H9 (cell line): ENCODE results near the gene AKAP1. TPM values are rescaled to one million over a fixed set of nuclear protein-coding genes. Genes with fewer than 3 reads are reported as not detected.

Experiments used
- DNase-seq: peaks from one replicate; pipeline ENCODE4 v3.0.0-alpha.2; 2017
- H2AFZ ChIP-seq: one replicate; pipeline ENCODE4 v1.6.1; 2013; ENCODE audit warnings: mild to moderate bottlenecking, low read length, control low read depth, moderate library complexity
- H2AK5ac ChIP-seq: 2 replicates; pipeline ENCODE4 v1.6.1; 2013; ENCODE audit warnings: low read length, control low read depth, mixed read lengths; ENCODE audit not compliant: insufficient read length
- H2BK120ac ChIP-seq: one replicate; pipeline ENCODE4 v1.6.1; 2013; ENCODE audit warnings: low read depth, mild to moderate bottlenecking, low read length, control low read depth, inconsistent platforms; ENCODE audit not compliant: poor library complexity, severe bottlenecking
- H2BK12ac ChIP-seq: 2 replicates; pipeline ENCODE4 v1.6.1; 2013; ENCODE audit warnings: low read length, control low read depth, mixed read lengths, low read depth; ENCODE audit not compliant: insufficient read length
- H2BK15ac ChIP-seq: 2 replicates; pipeline ENCODE4 v1.6.1; 2013; ENCODE audit warnings: low read depth, low read length, control low read depth
- H2BK20ac ChIP-seq: one replicate; pipeline ENCODE4 v1.6.1; 2013; ENCODE audit warnings: low read depth, mild to moderate bottlenecking, low read length, control low read depth, inconsistent platforms; ENCODE audit not compliant: poor library complexity, severe bottlenecking
- H2BK5ac ChIP-seq: 2 replicates; pipeline ENCODE4 v1.6.1; 2013; ENCODE audit warnings: low read length, control low read depth, mixed read lengths; ENCODE audit not compliant: insufficient read length
- H3K14ac ChIP-seq: 2 replicates; pipeline ENCODE4 v1.6.1; 2013; ENCODE audit warnings: low read length, control low read depth; ENCODE audit not compliant: insufficient read depth
- H3K18ac ChIP-seq: 2 replicates; pipeline ENCODE4 v1.6.1; 2013; ENCODE audit warnings: low read depth, mild to moderate bottlenecking, mixed read lengths, low read length, control low read depth; ENCODE audit not compliant: insufficient read length
- H3K23ac ChIP-seq: 2 replicates; pipeline ENCODE4 v1.6.1; 2013; ENCODE audit warnings: low read length, control low read depth, mixed read lengths, low read depth; ENCODE audit not compliant: insufficient read length
- H3K23me2 ChIP-seq: 2 replicates; pipeline ENCODE4 v1.6.1; 2013; ENCODE audit warnings: low read depth, mild to moderate bottlenecking, mixed read lengths, low read length, control low read depth; ENCODE audit not compliant: insufficient read length, poor library complexity, severe bottlenecking
- H3K27ac ChIP-seq: 2 replicates; pipeline ENCODE4 v1.5.1; 2013; ENCODE audit warnings: low read length, control low read depth, mixed read lengths, low read depth; ENCODE audit not compliant: insufficient read length
- H3K27me3 ChIP-seq: 2 replicates; pipeline ENCODE4 v1.6.1; 2013; ENCODE audit warnings: low read length, control low read depth, inconsistent platforms; ENCODE audit not compliant: insufficient read depth
- H3K4ac ChIP-seq: 2 replicates; pipeline ENCODE4 v1.6.1; 2013; ENCODE audit warnings: low read depth, mild to moderate bottlenecking, control low read depth, inconsistent platforms, low read length, moderate library complexity
- H3K4me1 ChIP-seq: 2 replicates; pipeline ENCODE4 v1.6.1; 2013; ENCODE audit warnings: low read length, control low read depth, inconsistent platforms; ENCODE audit not compliant: insufficient read depth
- H3K4me2 ChIP-seq: 2 replicates; pipeline ENCODE4 v1.6.1; 2013; ENCODE audit warnings: low read length, control low read depth, mixed read lengths; ENCODE audit not compliant: insufficient read length, insufficient read depth
- H3K56ac ChIP-seq: 2 replicates; pipeline ENCODE4 v1.6.1; 2013; ENCODE audit warnings: low read depth, mild to moderate bottlenecking, mixed read lengths, low read length, control low read depth; ENCODE audit not compliant: insufficient read length
- H3K79me1 ChIP-seq: 2 replicates; pipeline ENCODE4 v1.6.1; 2013; ENCODE audit warnings: low read depth, mild to moderate bottlenecking, moderate library complexity, low read length, control low read depth, inconsistent platforms; ENCODE audit not compliant: insufficient read depth, poor library complexity, severe bottlenecking
- H3K79me2 ChIP-seq: 2 replicates; pipeline ENCODE4 v1.6.1; 2013; ENCODE audit warnings: low read length, control low read depth, inconsistent platforms; ENCODE audit not compliant: insufficient read depth
- H3K9ac ChIP-seq: 2 replicates; pipeline ENCODE4 v1.6.1; 2013; ENCODE audit warnings: low read length, control low read depth, mixed read lengths; ENCODE audit not compliant: insufficient read length; ENCODE audit errors: extremely low read depth
- H3K9me3 ChIP-seq: one replicate; pipeline ENCODE4 v1.6.1; 2013; ENCODE audit warnings: low read depth, low read length, inconsistent platforms; ENCODE audit not compliant: control insufficient read depth
- H3T11ph ChIP-seq: one replicate; pipeline ENCODE4 v1.6.1; 2013; ENCODE audit warnings: mild to moderate bottlenecking, low read length, control low read depth, inconsistent platforms
- H4K20me1 ChIP-seq: one replicate; pipeline ENCODE4 v1.6.1; 2013; ENCODE audit not compliant: control insufficient read depth, insufficient read length, insufficient read depth
- H4K5ac ChIP-seq: 2 replicates; pipeline ENCODE4 v1.6.1; 2013; ENCODE audit warnings: low read depth, mild to moderate bottlenecking, mixed read lengths, low read length, control low read depth; ENCODE audit not compliant: insufficient read length
- H4K8ac ChIP-seq: replicated peaks from 2 replicates; pipeline ENCODE4 v1.6.1; 2013; ENCODE audit warnings: low read length, control low read depth, mixed read lengths, low read depth; ENCODE audit not compliant: insufficient read length
- H4K91ac ChIP-seq: 2 replicates; pipeline ENCODE4 v1.6.1; 2013; ENCODE audit warnings: low read depth, mild to moderate bottlenecking, moderate library complexity, mixed read lengths, low read length, control low read depth; ENCODE audit not compliant: insufficient read length
- H3K27ac Mint-ChIP-seq, 3 experiments: 2 replicates in 2 of 3; 3 replicates in 1 of 3; pipeline ENCODE4 v1.8.0; 2020 to 2021; ENCODE audit warnings: mixed read lengths in 3 of 3, mild to moderate bottlenecking in 1 of 3, moderate library complexity in 1 of 3
- H3K27me3 Mint-ChIP-seq: 2 replicates; pipeline ENCODE4 v1.8.0; 2021; ENCODE audit warnings: low read depth, mild to moderate bottlenecking, moderate library complexity, mixed read lengths
- H3K36me3 Mint-ChIP-seq, 3 experiments: 2 replicates in 2 of 3; 3 replicates in 1 of 3; pipeline ENCODE4 v1.8.0; 2020 to 2021; ENCODE audit warnings: low read depth in 3 of 3, mixed read lengths in 3 of 3; ENCODE audit not compliant: insufficient read depth in 1 of 3
- H3K4me1 Mint-ChIP-seq, 2 experiments: 2 replicates each; pipeline ENCODE4 v1.8.0; 2020; ENCODE audit warnings: mixed read lengths in 2 of 2
- H3K4me3 Mint-ChIP-seq, 2 experiments: 2 replicates in 1 of 2; 3 replicates in 1 of 2; pipeline ENCODE4 v1.8.0; 2020 to 2021; ENCODE audit warnings: mild to moderate bottlenecking in 2 of 2, mixed read lengths in 2 of 2, moderate library complexity in 1 of 2
- H3K9me3 Mint-ChIP-seq, 2 experiments: 2 replicates in 1 of 2; 3 replicates in 1 of 2; pipeline ENCODE4 v1.8.0; 2020; ENCODE audit warnings: mild to moderate bottlenecking in 2 of 2, mixed read lengths in 2 of 2, moderate library complexity in 1 of 2
- WGBS: extraction: QIAGEN DNeasy Blood & Tissue Kit; methylation state at CpG from one replicate; pipeline ENCODE4 v1.1.7; 2013; ENCODE audit warnings: missing lambda C conversion rate, low lambda C conversion rate, mixed read lengths; ENCODE audit not compliant: insufficient read length; ENCODE audit errors: extremely low coverage; 5-methylcytosine and 5-hydroxymethylcytosine counted together
- total RNA-seq: library from RNA; stranded (reverse); gene quantifications from 2 replicates; pipeline ENCODE4 v1.2.1, GENCODE V29; 2021
- TF ChIP-seq, protein P1 (sequence below): fragments of 200-600 bp; sonication (generic); conservative IDR thresholded peaks from 3 replicates; pipeline ENCODE4 v1.8.0; 2021; ENCODE audit warnings: antibody characterized with exemption, mild to moderate bottlenecking

The AKAP1 gene
- total RNA-seq, 1 experiment from 2014 or later, result 61.2 TPM

DNA sequence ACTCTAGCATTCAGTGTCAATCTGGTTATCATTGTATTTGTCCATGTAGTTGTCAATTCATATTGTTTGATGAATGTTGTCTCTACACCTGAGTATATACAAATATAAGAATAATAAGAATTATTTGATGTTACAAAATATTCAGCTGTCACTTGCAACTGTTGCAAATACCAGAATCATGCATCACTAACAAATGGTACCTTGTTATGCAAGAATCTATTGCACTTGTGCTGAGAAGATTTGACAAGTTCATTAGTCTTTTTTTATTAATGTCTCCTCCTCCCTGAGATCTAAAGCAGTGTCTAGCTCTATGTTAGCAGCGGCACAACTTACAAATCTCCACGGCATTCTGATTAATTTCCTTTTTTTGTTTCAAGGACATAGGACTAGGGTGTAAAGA is 22.2 kb upstream of the AKAP1 start:
- H3K9me3 Mint-ChIP-seq, result no peaks in the 10 kb centered on the region
- H3K27ac Mint-ChIP-seq, result no peak overlapping the region
- Histone ChIP-seq H3T11ph (no peak overlapping the region), H3K79me1 (no peaks in the 10 kb centered on the region), H4K20me1 (no peaks in the 10 kb centered on the region), H2BK12ac (no peak overlapping the region), H3K27ac (no peak overlapping the region), H3K14ac (no peak overlapping the region), H4K91ac (no peak overlapping the region), H3K27me3 (no peaks in the 10 kb centered on the region), H3K56ac (no peak overlapping the region), H2BK120ac (no peak overlapping the region), H3K23me2 (no peaks in the 10 kb centered on the region), H2AFZ (no peak overlapping the region), H3K79me2 (no peaks in the 10 kb centered on the region), H3K4me2 (no peak overlapping the region), H3K23ac (no peak overlapping the region), H2BK20ac (no peak overlapping the region), H3K4ac (no peak overlapping the region), H3K4me1 (peaks cover 2% of the 10 kb centered on the region; the same call in 1 of the 2 replicates), H3K9ac (no peak overlapping the region), H2AK5ac (no peak overlapping the region), H2BK15ac (no peak overlapping the region), H2BK5ac (no peak overlapping the region), H4K5ac (no peak overlapping the region), H3K9me3 (no peaks in the 10 kb centered on the region), H4K8ac (no peak overlapping the region), H3K18ac (no peak overlapping the region)
- no CpG with 5 or more reads among the region's 2 CpGs for WGBS
- H3K4me3 Mint-ChIP-seq, result no peak overlapping the region
- TF ChIP-seq, protein P1, sequence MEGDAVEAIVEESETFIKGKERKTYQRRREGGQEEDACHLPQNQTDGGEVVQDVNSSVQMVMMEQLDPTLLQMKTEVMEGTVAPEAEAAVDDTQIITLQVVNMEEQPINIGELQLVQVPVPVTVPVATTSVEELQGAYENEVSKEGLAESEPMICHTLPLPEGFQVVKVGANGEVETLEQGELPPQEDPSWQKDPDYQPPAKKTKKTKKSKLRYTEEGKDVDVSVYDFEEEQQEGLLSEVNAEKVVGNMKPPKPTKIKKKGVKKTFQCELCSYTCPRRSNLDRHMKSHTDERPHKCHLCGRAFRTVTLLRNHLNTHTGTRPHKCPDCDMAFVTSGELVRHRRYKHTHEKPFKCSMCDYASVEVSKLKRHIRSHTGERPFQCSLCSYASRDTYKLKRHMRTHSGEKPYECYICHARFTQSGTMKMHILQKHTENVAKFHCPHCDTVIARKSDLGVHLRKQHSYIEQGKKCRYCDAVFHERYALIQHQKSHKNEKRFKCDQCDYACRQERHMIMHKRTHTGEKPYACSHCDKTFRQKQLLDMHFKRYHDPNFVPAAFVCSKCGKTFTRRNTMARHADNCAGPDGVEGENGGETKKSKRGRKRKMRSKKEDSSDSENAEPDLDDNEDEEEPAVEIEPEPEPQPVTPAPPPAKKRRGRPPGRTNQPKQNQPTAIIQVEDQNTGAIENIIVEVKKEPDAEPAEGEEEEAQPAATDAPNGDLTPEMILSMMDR, result no peak
- 0 out of 2 replicates have a peak, but pooled peaks cover 3% of the 10 kb centered on the region for H3K27me3 Mint-ChIP-seq
- H3K4me1 Mint-ChIP-seq, result peaks cover 5 to 11% of the 10 kb centered on the region in 2 experiments
- H3K36me3 Mint-ChIP-seq, result no peaks in the 10 kb centered on the region
- DNase-seq, result no peak
